HCT116 (cell line): Measurements from ENCODE around the gene MEIOSIN. TPM values are rescaled to one million over a fixed set of nuclear protein-coding genes. Genes with fewer than 3 reads are reported as not detected.

ENCODE experiments used
- ATAC-seq: fragments of 200-7000 bp; cut with Tn5 transposase; 2 replicates; pipeline ENCODE4 v1.9.1; 2020; ENCODE audit warnings: mild to moderate bottlenecking, moderate library complexity
- BruUV-seq: library from RNA; stranded (reverse); fragments of 400-500 nt; replicated peaks from 2 replicates; lab custom pipeline; 2021; lab: Mats Ljungman, UMichigan
- CTCF ChIA-PET: fragments of 300-600 bp; sonication (Branson Sonifier 250); formaldehyde crosslinking; loops from one replicate; lab custom pipeline; 2021; ENCODE audit warnings: antibody characterized with exemption; lab: Charles Lee
- POLR2A ChIA-PET: fragments of 300-600, 350-600 bp; sonication (Branson Sonifier 250); formaldehyde crosslinking; loops from one replicate; lab custom pipeline; 2021; ENCODE audit warnings: antibody characterized with exemption; lab: Charles Lee
- RAD21 ChIA-PET, 2 experiments: fragments of 300-600 bp; sonication (Branson Sonifier 250); formaldehyde crosslinking; loops; one replicate each; lab custom pipeline; 2023; ENCODE audit warnings: low total read pairs in 2 of 2; ENCODE audit not compliant: uncharacterized antibody in 2 of 2, unreplicated experiment in 2 of 2, low non-redundant PET in 1 of 2; lab: Charles Lee
- DNase-seq: peaks from one replicate; pipeline ENCODE4 v3.0.0-alpha.2; 2010; ENCODE audit warnings: low read depth, low spot score
- H2AFZ ChIP-seq: fragments of 200-600 bp; shearing (Covaris generic), sonication (generic); 2 replicates; pipeline ENCODE4 v1.6.1; 2017; ENCODE audit warnings: low read depth, mixed run types, mixed read lengths, antibody characterized with exemption, low read length; ENCODE audit not compliant: poor library complexity, severe bottlenecking
- H3K27ac ChIP-seq: 2 replicates; pipeline ENCODE4 v1.5.1; 2012; ENCODE audit warnings: low read depth, low read length
- H3K27me3 ChIP-seq: fragments of 200-600 bp; sonication (generic); 2 replicates; pipeline ENCODE4 v1.6.1; 2016; ENCODE audit warnings: mixed run types, low read length, mixed read lengths; ENCODE audit not compliant: insufficient read depth
- H3K36me3 ChIP-seq, 2 experiments: fragments of 200-500 bp in 1 of 2; fragments of 200-600 bp in 1 of 2; sonication (Bioruptor generic) in 1 of 2; sonication (generic) in 1 of 2; 2 replicates each; pipeline versions ENCODE4 v1.5.1 to v1.6.1; 2014 to 2016; ENCODE audit warnings: low read length in 2 of 2, inconsistent platforms in 1 of 2, mixed read lengths in 1 of 2, mixed run types in 1 of 2; ENCODE audit not compliant: insufficient read depth in 2 of 2, control insufficient read depth in 1 of 2
- H3K4me1 ChIP-seq, 2 experiments: fragments of 200-600 bp in 1 of 2; sonication (generic) in 1 of 2; 2 replicates each; pipeline versions ENCODE4 v1.5.1 to v1.6.1; 2012 to 2017; ENCODE audit warnings: low read length in 2 of 2, inconsistent platforms in 1 of 2, mild to moderate bottlenecking in 1 of 2, mixed read lengths in 1 of 2, mixed run types in 1 of 2, moderate library complexity in 1 of 2; ENCODE audit not compliant: insufficient read depth in 2 of 2, control insufficient read depth in 1 of 2
- H3K4me2 ChIP-seq: fragments of 200-600 bp; sonication (generic); 2 replicates; pipeline ENCODE4 v1.6.1; 2017; ENCODE audit warnings: mixed run types, low read length, mixed read lengths
- H3K4me3 ChIP-seq, 2 experiments: fragments of 200-600 bp in 1 of 2; sonication (generic) in 1 of 2; replicated peaks in 1 of 2; 2 replicates each; pipeline ENCODE4 v1.5.1; 2011 to 2016; ENCODE audit warnings: low read length in 2 of 2, control low read depth in 1 of 2, low read depth in 1 of 2, mild to moderate bottlenecking in 1 of 2, mixed read lengths in 1 of 2, mixed run types in 1 of 2
- H3K79me2 ChIP-seq: fragments of 200-600 bp; sonication (generic); 2 replicates; pipeline ENCODE4 v1.6.1; 2017; ENCODE audit warnings: mild to moderate bottlenecking, mixed run types, low read length, moderate library complexity, mixed read lengths; ENCODE audit not compliant: insufficient read depth
- H3K9ac ChIP-seq: fragments of 200-600 bp; sonication (generic); 2 replicates; pipeline ENCODE4 v1.6.1; 2016; ENCODE audit warnings: low read length, mixed read lengths
- H3K9me2 ChIP-seq: fragments of 200-600 bp; sonication (generic), shearing (Covaris generic); 2 replicates; pipeline ENCODE4 v1.6.1; 2017; ENCODE audit warnings: mixed run types, mild to moderate bottlenecking, moderate library complexity; ENCODE audit not compliant: insufficient read depth
- H3K9me3 ChIP-seq, 2 experiments: fragments of 200-500 bp in 1 of 2; fragments of 200-600 bp in 1 of 2; sonication (Bioruptor generic) in 1 of 2; sonication (generic) in 1 of 2; 2 replicates each; pipeline ENCODE4 v1.6.1; 2014 to 2017; ENCODE audit warnings: low read length in 2 of 2, mixed read lengths in 2 of 2, inconsistent platforms in 1 of 2, low read depth in 1 of 2, mild to moderate bottlenecking in 1 of 2, mixed run types in 1 of 2, moderate library complexity in 1 of 2; ENCODE audit not compliant: control insufficient read depth in 1 of 2, insufficient read depth in 1 of 2
- H4K20me1 ChIP-seq: fragments of 200-600 bp; sonication (generic), shearing (Covaris generic); 2 replicates; pipeline ENCODE4 v1.6.1; 2017; ENCODE audit warnings: mixed run types, mild to moderate bottlenecking, moderate library complexity; ENCODE audit not compliant: insufficient read depth
- CBX3 ChIP-seq: IDR thresholded peaks from 2 replicates; pipeline ENCODE4 v1.6.1; 2012; ENCODE audit warnings: low read depth
- EGR1 ChIP-seq: IDR thresholded peaks from 2 replicates; pipeline ENCODE4 v1.6.1; 2012; ENCODE audit warnings: low read depth
- EZH2 ChIP-seq: fragments of 200-600 bp; sonication (generic); IDR thresholded peaks from 2 replicates; pipeline ENCODE4 v1.6.1; 2017; ENCODE audit warnings: antibody characterized with exemption, mixed run types
- EZH2phosphoT487 ChIP-seq: fragments of 200-600 bp; IDR thresholded peaks from 2 replicates; pipeline ENCODE4 v1.6.1; 2018; ENCODE audit warnings: antibody characterized with exemption, borderline replicate concordance
- JUND ChIP-seq: IDR thresholded peaks from 2 replicates; pipeline ENCODE4 v1.6.1; 2012
- POLR2A ChIP-seq: IDR thresholded peaks from 2 replicates; pipeline ENCODE4 v1.7.0; 2011; ENCODE audit warnings: borderline replicate concordance; ENCODE audit not compliant: insufficient read depth, insufficient read length; ENCODE audit errors: extremely low read depth
- POLR2AphosphoS5 ChIP-seq: IDR thresholded peaks from 2 replicates; pipeline ENCODE4 v1.6.1; 2011; ENCODE audit warnings: mild to moderate bottlenecking, low read depth, low read length, moderate library complexity
- REST ChIP-seq: IDR thresholded peaks from 2 replicates; pipeline ENCODE4 v1.6.1; 2012; ENCODE audit warnings: low read depth
- SIN3A ChIP-seq: IDR thresholded peaks from 2 replicates; pipeline ENCODE4 v1.6.1; 2012; ENCODE audit warnings: low read depth
- YY1 ChIP-seq: IDR thresholded peaks from 2 replicates; pipeline ENCODE4 v1.6.1; 2011; ENCODE audit warnings: low read length, low read depth, moderate library complexity, mild to moderate bottlenecking; ENCODE audit not compliant: insufficient replicate concordance; ENCODE audit errors: extremely low read depth
- ZNF274 ChIP-seq: fragments of 200-500 bp; sonication (Bioruptor generic); IDR thresholded peaks from 2 replicates; pipeline ENCODE4 v1.6.1; 2014; ENCODE audit warnings: mild to moderate bottlenecking, low read depth, low read length, inconsistent platforms
- intact Hi-C: fragments of 100-400 bp; cut with micrococcal nuclease; formaldehyde crosslinking; loops from 2 replicates; pipeline ENCODE4 v1.10.0; 2022
- total RNA-seq: library from RNA; stranded (reverse); gene quantifications from one replicate; pipeline ENCODE4 v1.2.1, GENCODE V29; 2021; ENCODE audit not compliant: unreplicated experiment
- TF ChIP-seq, protein P1 (sequence below): IDR thresholded peaks from 2 replicates; pipeline ENCODE4 v1.6.1; 2011; ENCODE audit warnings: mild to moderate bottlenecking, low read length, moderate library complexity; ENCODE audit not compliant: insufficient replicate concordance; ENCODE audit errors: extremely low read depth
- TF ChIP-seq, protein P2 (sequence below): IDR thresholded peaks from 2 replicates; pipeline ENCODE4 v1.6.1; 2012
- TF ChIP-seq, protein P3 (sequence below), 3 experiments: fragments of 200-600 bp in 1 of 3; sonication (generic) in 1 of 3; IDR thresholded peaks in 2 of 3; conservative IDR thresholded peaks in 1 of 3; 2 replicates each; pipeline ENCODE4 v1.5.1; 2012 to 2017; ENCODE audit warnings: low read depth in 2 of 3, low read length in 2 of 3, antibody characterized with exemption in 1 of 3, borderline replicate concordance in 1 of 3, control low read depth in 1 of 3, mild to moderate bottlenecking in 1 of 3, mixed read lengths in 1 of 3, mixed run types in 1 of 3, moderate library complexity in 1 of 3; ENCODE audit not compliant: insufficient read depth in 1 of 3

MEIOSIN gene
- total RNA-seq, 1 experiment from 2014 or later, result 2.1 TPM

DNA sequence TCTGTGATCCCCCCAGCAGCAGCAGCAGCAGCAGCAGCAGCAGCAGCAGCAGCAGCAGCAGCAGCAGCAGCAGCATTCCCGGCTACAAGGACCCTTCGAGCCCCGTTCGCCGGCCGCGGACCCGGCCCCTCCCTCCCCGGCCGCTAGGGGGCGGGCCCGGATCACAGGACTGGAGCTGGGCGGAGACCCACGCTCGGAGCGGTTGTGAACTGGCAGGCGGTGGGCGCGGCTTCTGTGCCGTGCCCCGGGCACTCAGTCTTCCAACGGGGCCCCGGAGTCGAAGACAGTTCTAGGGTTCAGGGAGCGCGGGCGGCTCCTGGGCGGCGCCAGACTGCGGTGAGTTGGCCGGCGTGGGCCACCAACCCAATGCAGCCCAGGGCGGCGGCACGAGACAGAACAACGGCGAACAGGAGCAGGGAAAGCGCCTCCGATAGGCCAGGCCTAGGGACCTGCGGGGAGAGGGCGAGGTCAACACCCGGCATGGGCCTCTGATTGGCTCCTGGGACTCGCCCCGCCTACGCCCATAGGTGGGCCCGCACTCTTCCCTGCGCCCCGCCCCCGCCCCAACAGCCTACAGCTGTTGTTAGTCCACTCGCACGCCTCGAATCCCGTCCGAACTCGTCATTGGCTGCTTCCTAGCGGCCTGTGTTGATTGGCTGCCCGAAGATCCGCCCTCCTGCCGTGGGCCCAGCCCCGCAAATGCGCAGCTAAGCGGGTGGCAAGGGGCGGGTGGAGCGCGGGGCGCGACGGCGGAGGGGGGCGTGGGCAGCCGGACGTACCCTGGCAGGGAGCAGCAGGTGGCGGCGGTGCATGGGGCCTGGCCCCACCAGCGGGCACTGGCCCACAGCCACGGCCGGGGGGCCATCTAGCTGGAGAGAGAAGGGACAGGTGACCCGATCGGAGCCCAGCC is 37.2 kb downstream of the MEIOSIN start (continued):
- TF ChIP-seq REST (no peak), EZH2 (no peak)

DNA sequence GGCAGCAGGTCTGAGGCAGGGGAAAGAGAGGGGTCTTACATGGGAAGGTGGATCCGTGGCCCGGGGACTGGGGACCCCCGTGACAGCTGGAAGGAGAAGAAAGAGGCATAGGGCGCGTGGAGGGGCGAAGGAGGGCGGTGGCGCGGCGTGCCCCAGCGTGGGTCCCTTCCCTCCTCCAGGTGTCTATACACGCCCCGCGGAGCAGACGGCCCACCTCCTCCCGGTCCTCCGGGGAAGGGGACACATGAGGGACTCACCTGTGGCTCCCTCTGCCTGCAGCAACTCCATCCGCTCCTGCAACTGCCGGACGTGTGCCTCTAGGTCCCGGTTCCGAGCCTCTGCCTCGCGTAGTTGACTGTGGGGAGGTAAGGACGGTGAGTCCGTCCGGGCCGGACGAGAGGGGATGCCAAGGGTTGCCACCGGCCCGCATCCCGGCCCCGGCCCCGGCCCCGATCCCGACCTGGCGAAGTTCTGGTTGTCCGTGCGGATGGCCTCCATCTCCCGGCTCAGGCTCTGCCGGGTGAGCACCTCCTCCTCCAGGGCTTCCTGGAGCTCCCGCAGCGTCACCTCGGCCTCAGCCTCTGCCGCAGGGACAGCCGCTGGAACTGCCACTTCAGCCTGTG is 38.2 kb downstream of the MEIOSIN start:
- Histone ChIP-seq H3K9me2 (no peaks in the 10 kb centered on the region), H3K4me2 (peak overlapping the region; percentile 92), H3K4me1 (peaks cover 12 to 41% of the 10 kb centered on the region in 2 experiments), H3K36me3 (no peaks in the 10 kb centered on the region; a peak in 1 of 4 replicates), H2AFZ (no peak overlapping the region), H3K79me2 (no peaks in the 10 kb centered on the region), H3K9me3 (no peaks in the 10 kb centered on the region), H3K27ac (peak overlapping the region; percentile 94), H3K9ac (peak overlapping the region; percentile 58; the same call in 1 of the 2 replicates), H3K4me3 (peak overlapping the region in 1 of 2 experiments; percentile 43; a peak in 1 of 4 replicates), H4K20me1 (no peaks in the 10 kb centered on the region), H3K27me3 (no peaks in the 10 kb centered on the region)
- ChIA-PET RAD21 (interaction anchor here in 1 of 2 experiments (1.9 kb wide), 1 partner anchor 28 kb away, joined by 8 read pairs; no protein-coding TSS in a partner anchor), CTCF (interaction anchor here (2.8 to 4.2 kb wide), 3 partner anchors 7 to 46 kb away, joined by 26 to 71 read pairs (median 54); no protein-coding TSS in a partner anchor), POLR2A (interaction anchor here (1.0 to 3.6 kb wide), 2 partner anchors 10 to 141 kb away, joined by 6 to 50 read pairs; partner anchors contain the start of gene DMPK)
- no peak for DNase-seq
- ATAC-seq, result no peak
- no TSS peak for BruUV-seq
- intact Hi-C loops, result loop anchor here (2.0 to 10.0 kb wide), 3 partner anchors 41 to 677 kb away; partner anchors contain the start of genes FBXO46, PPP1R37 and QPCTL
- TF ChIP-seq JUND, result no peak
- TF ChIP-seq, protein P1, sequence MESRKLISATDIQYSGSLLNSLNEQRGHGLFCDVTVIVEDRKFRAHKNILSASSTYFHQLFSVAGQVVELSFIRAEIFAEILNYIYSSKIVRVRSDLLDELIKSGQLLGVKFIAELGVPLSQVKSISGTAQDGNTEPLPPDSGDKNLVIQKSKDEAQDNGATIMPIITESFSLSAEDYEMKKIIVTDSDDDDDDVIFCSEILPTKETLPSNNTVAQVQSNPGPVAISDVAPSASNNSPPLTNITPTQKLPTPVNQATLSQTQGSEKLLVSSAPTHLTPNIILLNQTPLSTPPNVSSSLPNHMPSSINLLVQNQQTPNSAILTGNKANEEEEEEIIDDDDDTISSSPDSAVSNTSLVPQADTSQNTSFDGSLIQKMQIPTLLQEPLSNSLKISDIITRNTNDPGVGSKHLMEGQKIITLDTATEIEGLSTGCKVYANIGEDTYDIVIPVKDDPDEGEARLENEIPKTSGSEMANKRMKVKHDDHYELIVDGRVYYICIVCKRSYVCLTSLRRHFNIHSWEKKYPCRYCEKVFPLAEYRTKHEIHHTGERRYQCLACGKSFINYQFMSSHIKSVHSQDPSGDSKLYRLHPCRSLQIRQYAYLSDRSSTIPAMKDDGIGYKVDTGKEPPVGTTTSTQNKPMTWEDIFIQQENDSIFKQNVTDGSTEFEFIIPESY, result no peak
- TF ChIP-seq CBX3, result no peak
- TF ChIP-seq, protein P2, sequence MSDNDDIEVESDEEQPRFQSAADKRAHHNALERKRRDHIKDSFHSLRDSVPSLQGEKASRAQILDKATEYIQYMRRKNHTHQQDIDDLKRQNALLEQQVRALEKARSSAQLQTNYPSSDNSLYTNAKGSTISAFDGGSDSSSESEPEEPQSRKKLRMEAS, result no peak
- TF ChIP-seq, protein P3, sequence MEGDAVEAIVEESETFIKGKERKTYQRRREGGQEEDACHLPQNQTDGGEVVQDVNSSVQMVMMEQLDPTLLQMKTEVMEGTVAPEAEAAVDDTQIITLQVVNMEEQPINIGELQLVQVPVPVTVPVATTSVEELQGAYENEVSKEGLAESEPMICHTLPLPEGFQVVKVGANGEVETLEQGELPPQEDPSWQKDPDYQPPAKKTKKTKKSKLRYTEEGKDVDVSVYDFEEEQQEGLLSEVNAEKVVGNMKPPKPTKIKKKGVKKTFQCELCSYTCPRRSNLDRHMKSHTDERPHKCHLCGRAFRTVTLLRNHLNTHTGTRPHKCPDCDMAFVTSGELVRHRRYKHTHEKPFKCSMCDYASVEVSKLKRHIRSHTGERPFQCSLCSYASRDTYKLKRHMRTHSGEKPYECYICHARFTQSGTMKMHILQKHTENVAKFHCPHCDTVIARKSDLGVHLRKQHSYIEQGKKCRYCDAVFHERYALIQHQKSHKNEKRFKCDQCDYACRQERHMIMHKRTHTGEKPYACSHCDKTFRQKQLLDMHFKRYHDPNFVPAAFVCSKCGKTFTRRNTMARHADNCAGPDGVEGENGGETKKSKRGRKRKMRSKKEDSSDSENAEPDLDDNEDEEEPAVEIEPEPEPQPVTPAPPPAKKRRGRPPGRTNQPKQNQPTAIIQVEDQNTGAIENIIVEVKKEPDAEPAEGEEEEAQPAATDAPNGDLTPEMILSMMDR (IDR thresholded peaks at IDR 0.05 in 2 of 3, conservative IDR thresholded peaks at IDR 0.05 in 1 of 3; ENCODE audit: borderline replicate concordance in 1 of 3, insufficient read depth in 1 of 3, low read depth in 2 of 3, low read length in 2 of 3), result no peak
- TF ChIP-seq SIN3A, result no peak
- TF ChIP-seq EGR1, result no peak
- TF ChIP-seq EZH2phosphoT487, result no peak
- no peak for TF ChIP-seq POLR2A
- TF ChIP-seq ZNF274, result no peak
- TF ChIP-seq POLR2AphosphoS5, result no peak
- no peak for TF ChIP-seq YY1
